Upper lobe of right lung (tissue), 1 donor: Measurements from ENCODE around the gene POMGNT1. TPM values are rescaled to one million over a fixed set of nuclear protein-coding genes. Genes with fewer than 3 reads are reported as not detected.

Source experiments
- ATAC-seq: fragments of 200-7000 bp; cut with Tn5 transposase; one replicate; pipeline ENCODE4 v1.9.1; 2020; ENCODE audit warnings: mild to moderate bottlenecking, moderate library complexity
- DNase-seq: peaks from one replicate; pipeline ENCODE4 v3.0.0-alpha.2; 2020
- H3K27ac ChIP-seq: fragments of 200-600 bp; one replicate; pipeline ENCODE4 v1.8.0; 2022
- H3K27me3 ChIP-seq: fragments of 200-600 bp; one replicate; pipeline ENCODE4 v1.8.0; 2022; ENCODE audit warnings: mild to moderate bottlenecking
- H3K36me3 ChIP-seq: fragments of 200-600 bp; one replicate; pipeline ENCODE4 v1.8.0; 2022
- H3K4me1 ChIP-seq: fragments of 200-600 bp; one replicate; pipeline ENCODE4 v1.8.0; 2022
- H3K4me3 ChIP-seq: fragments of 200-600 bp; one replicate; pipeline ENCODE4 v1.8.0; 2022; ENCODE audit warnings: mild to moderate bottlenecking
- H3K9me3 ChIP-seq: fragments of 200-600 bp; one replicate; pipeline ENCODE4 v1.8.0; 2022
- intact Hi-C: fragments of 100-400 bp; cut with DNase I; formaldehyde crosslinking; loops from one replicate; pipeline ENCODE4 v1.11.0; 2022
- total RNA-seq: library from RNA; stranded (reverse); fragmentation: NEBNext Ultra II Directional; extraction: Animal tissue kit (Norgen Biotek cat#: 25700); gene quantifications from one replicate; pipeline ENCODE4 v1.2.1, GENCODE V29; 2021
- TF ChIP-seq, protein P1 (sequence below): fragments of 200-600 bp; IDR thresholded peaks from one replicate; pipeline ENCODE4 v1.8.0; 2022; ENCODE audit warnings: antibody characterized with exemption
- donor health status: DM: no; HTN: yes; CAD: no; lungs with severe emphysema.

POMGNT1 gene
- total RNA-seq, 1 donor from 2014 or later: 63.0 TPM

DNA sequence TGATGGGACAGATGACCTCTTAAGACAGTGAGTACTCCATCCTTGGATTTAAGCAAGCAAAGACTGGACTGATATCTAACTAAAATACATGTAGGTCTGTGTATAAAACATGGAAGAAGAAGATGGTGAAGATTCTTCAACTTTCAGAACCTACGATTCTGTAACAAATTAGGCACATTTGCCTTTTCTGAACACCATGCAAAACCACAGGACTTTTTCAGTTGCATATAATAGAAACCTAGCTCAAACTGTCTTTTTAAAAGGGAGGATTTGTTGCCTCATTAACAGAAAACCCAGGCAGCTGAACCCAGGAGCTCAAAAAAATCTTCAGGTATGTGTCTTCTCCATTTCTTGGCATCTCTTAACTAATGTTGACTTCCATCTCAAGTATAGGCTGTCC is 38.0 kb downstream of the POMGNT1 start:
- H3K36me3 ChIP-seq: no peaks in the 10 kb centered on the region
- TF ChIP-seq, protein P1, sequence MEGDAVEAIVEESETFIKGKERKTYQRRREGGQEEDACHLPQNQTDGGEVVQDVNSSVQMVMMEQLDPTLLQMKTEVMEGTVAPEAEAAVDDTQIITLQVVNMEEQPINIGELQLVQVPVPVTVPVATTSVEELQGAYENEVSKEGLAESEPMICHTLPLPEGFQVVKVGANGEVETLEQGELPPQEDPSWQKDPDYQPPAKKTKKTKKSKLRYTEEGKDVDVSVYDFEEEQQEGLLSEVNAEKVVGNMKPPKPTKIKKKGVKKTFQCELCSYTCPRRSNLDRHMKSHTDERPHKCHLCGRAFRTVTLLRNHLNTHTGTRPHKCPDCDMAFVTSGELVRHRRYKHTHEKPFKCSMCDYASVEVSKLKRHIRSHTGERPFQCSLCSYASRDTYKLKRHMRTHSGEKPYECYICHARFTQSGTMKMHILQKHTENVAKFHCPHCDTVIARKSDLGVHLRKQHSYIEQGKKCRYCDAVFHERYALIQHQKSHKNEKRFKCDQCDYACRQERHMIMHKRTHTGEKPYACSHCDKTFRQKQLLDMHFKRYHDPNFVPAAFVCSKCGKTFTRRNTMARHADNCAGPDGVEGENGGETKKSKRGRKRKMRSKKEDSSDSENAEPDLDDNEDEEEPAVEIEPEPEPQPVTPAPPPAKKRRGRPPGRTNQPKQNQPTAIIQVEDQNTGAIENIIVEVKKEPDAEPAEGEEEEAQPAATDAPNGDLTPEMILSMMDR: no peak
- no peak for DNase-seq
- H3K27ac ChIP-seq: no peak overlapping the region
- intact Hi-C loops: no loop called here
- ATAC-seq: no peak
- no peaks in the 10 kb centered on the region for H3K4me1 ChIP-seq
- no peak overlapping the region for H3K4me3 ChIP-seq
- H3K9me3 ChIP-seq: no peaks in the 10 kb centered on the region
- H3K27me3 ChIP-seq: no peaks in the 10 kb centered on the region

DNA sequence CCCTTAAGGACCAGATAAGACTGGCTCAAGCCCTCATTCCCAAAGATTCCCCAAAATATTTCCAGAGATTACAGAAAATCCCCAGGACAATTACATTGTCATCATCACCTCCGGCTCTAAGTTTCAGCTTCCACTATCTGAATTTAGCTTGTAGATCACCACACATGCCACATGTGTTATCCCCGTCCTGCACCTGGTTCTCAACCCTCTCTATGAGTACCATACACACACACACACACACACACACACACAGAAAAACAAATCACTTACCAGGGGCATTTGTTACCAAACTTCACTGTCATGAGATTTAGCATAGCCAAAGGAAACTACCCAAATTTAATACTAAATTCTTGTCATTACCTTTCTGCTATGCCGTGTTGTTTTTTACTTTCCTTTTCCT is 38.7 kb downstream of the POMGNT1 start:
- H3K4me1 ChIP-seq: no peaks in the 10 kb centered on the region
- H3K4me3 ChIP-seq: no peak overlapping the region
- H3K27ac ChIP-seq: no peak overlapping the region
- TF ChIP-seq, protein P1: no peak
- no peaks in the 10 kb centered on the region for H3K9me3 ChIP-seq
- no peaks in the 10 kb centered on the region for H3K27me3 ChIP-seq
- ATAC-seq (no peak), DNase-seq (no peak)
- intact Hi-C loops: no loop called here
- H3K36me3 ChIP-seq: no peaks in the 10 kb centered on the region

DNA sequence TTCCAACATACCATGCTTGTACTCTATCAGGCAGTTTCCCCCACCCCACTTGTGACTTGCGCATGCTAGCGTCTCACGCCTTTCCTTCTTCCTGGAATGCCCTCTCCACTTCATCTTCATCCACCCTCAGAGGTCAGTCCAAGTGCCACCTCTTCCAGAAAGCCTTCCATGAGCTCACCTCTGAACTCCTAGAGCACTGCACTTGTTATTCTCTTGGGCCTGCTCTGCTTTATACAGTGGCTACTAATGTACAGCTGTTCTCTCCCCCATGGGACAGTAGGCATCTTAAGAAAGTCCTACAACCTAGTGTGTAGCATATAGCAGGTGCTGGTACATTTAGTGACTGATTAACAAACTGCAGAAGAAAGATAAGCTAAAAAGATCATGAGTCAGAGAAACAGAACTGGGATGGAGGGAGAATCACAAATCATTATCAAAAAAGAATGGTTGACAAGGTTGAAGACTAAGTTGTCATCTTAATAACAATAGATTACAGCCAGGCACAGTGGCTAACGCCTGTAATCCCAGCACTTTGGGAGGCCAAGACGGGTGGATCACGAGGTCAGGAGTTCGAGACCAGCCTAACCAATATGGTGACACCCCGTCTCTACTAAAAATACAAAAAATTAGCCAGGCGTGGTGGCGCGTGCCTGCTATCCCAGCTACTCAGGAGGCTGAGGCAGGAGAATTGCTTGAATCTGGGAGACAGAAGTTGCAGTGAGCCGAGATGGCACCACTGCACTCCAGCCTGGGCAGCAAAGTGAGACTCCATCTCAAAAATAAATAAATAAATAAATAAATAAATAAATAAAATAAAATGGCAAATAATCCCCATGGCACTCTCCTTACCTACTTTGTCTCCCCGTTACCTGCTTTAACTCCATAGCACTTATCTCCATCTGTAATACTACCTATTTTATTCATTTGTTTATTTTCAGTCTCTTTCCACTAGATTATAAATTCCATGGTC is 39.6 kb downstream of the POMGNT1 start:
- DNase-seq (no peak), ATAC-seq (peak; percentile 21)
- Histone ChIP-seq H3K4me1 (no peaks in the 10 kb centered on the region), H3K27me3 (no peaks in the 10 kb centered on the region), H3K4me3 (no peak overlapping the region), H3K27ac (no peak overlapping the region), H3K9me3 (no peaks in the 10 kb centered on the region), H3K36me3 (no peaks in the 10 kb centered on the region)
- TF ChIP-seq, protein P1: no peak
- intact Hi-C loops: no loop called here

DNA sequence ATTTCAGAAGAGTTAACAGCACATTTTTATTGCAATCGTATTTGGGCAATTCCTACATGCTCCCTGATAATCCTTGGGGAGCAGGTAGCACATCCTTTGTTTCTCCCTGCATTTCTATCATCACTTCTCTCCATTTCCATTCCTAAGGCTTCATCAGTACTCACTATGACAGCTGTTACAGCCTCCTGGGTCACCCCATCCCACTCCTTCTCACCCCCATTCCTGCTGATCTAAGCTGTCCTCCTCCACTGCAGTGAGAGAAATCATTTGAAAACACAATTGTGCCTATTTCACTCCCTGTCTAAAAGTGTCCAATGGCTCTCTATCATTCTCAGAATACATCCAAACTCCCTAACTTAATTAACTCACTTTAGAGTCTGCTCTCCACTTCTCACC is 40.3 kb downstream of the POMGNT1 start:
- TF ChIP-seq, protein P1: no peak
- no peaks in the 10 kb centered on the region for H3K27me3 ChIP-seq
- ATAC-seq: no peak
- DNase-seq: no peak
- no peaks in the 10 kb centered on the region for H3K4me1 ChIP-seq
- H3K27ac ChIP-seq: no peak overlapping the region
- no peaks in the 10 kb centered on the region for H3K36me3 ChIP-seq
- no peaks in the 10 kb centered on the region for H3K9me3 ChIP-seq
- H3K4me3 ChIP-seq: no peak overlapping the region
- intact Hi-C loops: no loop called here

DNA sequence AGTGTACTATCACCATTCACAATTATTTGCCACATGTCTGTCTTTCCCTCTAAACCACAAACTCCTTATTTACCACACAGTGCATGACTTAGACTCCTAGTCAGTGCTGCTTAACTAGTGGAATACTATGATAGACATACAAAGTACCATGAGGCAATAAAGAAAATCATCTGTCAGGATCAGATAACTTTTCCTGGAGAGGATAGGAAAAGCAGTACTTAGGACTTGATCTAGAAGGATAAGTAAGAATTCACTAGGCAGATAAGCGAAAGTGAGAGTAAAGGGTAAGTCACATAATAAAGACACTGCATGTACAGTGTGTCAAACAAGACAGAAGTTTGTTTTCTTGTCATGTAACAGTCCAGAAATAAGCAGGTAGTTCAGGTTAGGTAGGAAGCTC is 44.5 kb downstream of the POMGNT1 start:
- TF ChIP-seq, protein P1: no peak
- H3K36me3 ChIP-seq: no peaks in the 10 kb centered on the region
- no peak overlapping the region for H3K27ac ChIP-seq
- ATAC-seq (no peak), DNase-seq (no peak)
- no peak overlapping the region for H3K4me3 ChIP-seq
- intact Hi-C loops: no loop called here
- H3K4me1 ChIP-seq: no peaks in the 10 kb centered on the region
- H3K27me3 ChIP-seq: no peaks in the 10 kb centered on the region
- H3K9me3 ChIP-seq: no peaks in the 10 kb centered on the region
